ENCODE measurements around the gene COMMD9.

GRCh38 chr11:36229091-36229705, 60.0 kb downstream of the COMMD9 start:
- no peak for TF ChIP-seq CTCF (IDR thresholded peaks at IDR 0.05)
- TF ChIP-seq EZH2 (IDR thresholded peaks at IDR 0.05): no peak
